Measurements from ENCODE around the gene TNFAIP8.
A peak's percentile ranks its signal among the peaks of the same experiment; 100 is the strongest.

TNFAIP8 gene

DNA sequence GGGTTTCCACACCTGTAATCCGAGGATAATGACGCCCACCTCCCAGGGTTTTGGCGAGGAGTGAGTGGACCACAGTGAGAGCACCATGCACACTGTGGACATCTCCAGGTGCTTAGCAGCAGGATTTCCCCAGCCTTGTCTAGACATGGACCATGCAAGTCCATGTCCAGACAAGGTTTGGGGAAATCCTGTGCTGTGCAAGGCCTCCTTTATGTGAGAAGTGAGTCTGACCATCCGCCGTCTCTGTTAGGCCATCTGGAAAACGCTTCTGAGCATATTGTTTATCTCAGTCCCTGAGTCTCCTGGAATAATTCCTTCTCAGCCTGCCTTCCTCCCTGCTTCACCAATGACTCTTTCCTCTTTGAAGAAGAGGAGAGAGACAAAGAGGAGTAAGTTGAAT lies 26.2 kb upstream of the TNFAIP8 start:
- no peak for DNase-seq (ENCODE audit: low read depth)

DNA sequence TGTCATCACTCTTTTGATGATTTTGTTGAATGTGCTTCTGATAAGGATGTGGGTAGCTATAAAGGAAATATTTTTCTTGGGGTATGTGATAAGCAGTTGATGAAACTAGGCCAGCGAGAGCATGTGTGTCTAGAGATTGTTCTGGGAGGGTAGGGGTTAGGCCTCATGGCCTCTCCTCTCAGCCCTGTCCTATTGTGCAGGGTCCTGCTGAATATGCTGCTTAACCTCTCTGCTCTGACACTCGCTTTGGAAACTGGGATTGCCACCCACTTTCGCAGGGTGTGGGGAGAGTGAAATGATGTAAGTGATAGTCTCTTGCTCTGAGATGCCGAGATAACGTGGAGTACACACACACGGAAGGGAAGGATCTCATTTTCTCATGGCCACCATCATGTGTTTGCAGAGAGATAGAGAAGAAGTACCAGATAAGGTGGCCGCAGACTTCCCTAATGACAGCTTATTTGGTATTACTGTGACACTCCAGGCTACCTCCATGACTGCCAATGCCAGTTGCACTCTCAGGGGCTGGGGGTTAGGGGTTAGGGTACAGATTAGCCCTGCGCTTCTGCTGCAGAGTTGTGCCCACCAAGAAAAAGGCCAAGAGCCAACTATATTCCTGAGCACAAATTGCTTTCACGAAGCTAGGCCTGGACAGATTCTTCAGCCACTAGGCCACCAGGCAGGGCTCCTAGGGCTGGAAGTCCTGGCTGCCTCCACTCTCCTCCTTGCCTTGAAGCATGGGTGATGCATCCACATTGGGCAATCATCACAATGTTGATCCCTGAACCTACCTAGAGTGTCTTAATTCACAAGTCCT lies 25.2 kb upstream of the TNFAIP8 start:
- DNase-seq (ENCODE audit: low read depth), result no peak

DNA sequence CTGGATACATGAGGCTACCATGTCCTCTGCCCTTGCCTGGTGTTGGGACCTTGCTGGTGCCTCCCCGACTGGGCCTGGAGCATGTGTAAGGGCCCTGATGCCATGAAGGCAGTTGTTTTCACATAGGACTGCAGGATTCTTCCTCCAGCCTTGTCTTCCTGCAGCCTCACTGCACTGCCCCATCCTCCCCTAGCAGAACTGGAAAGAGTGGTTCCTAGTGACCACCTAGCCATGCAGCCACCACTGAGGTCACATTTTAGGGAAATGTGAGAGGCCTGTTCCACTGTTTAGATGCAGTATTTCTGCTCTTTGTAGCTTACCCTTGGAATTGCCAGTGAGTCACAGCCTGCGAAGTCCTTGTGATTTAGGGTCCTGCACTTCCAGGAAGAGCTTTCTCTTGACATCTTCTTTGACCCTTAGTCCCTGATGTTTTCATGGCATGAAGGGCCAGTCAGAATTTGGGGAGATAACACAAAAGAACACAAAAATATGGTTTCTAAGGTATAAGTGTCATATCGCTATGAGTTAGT lies 24.2 kb upstream of the TNFAIP8 start:
- no peak for DNase-seq (ENCODE audit: low read depth)

DNA sequence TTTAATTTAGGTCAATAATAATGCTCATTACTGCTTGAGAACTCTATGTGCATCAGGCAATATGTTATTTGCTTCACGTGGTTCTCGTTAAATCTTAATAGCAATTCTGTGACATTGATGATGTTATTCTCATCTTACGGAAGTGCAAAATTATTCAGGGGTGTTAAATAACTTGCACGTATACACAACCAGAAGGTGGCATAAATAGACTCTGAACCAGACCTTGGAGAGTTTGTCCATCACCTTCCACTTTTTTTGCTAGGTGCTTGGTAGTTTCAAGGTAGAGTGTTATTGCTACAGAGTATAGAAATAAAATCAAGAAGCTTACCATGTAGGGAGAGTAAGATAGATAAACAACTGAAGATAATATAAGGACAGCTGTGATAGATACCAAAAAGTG lies 23.6 kb upstream of the TNFAIP8 start:
- no peak for DNase-seq (ENCODE audit: low read depth)

DNA sequence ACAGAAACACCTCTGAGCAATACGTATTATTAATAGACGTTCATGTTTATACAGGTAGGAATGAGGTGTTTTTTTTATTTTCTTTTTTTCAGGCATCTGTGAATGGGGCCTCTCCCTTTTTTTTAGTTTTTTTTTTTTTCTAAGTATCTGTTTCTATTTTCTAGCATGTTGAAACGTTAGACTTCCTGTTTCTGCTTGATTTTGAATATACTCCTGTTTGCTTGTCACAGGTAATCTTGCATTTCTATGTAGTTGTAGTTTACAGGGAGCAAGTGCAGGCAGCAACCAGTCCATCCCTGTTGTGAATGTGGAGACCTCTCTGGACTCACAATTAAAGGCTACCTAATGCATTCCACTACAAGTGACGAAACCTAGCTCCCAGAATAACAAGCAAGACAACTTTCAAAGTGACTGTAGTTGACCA lies 22.8 kb upstream of the TNFAIP8 start:
- DNase-seq (ENCODE audit: low read depth), result no peak

DNA sequence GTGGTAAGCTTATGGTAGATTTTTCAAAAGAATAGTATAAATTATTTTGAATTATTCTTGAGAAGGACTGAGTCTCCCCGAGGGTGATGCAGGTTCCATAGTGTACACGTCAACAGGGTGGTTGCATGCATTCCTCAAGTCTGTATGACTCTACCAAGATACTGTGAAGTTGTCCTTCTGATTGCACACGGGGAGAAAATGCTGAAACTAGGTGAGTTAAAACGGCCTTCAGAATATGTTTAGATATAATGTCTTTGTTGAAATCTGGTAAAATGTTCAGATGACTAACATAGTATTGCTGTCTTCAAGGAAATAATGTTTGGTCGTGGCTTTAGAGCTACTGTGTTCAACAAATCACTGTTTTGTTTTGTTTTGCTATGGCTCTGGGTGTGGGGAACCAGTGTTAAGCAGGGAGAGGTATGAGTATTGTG lies 22.4 kb upstream of the TNFAIP8 start:
- DNase-seq (ENCODE audit: low read depth), result no peak

DNA sequence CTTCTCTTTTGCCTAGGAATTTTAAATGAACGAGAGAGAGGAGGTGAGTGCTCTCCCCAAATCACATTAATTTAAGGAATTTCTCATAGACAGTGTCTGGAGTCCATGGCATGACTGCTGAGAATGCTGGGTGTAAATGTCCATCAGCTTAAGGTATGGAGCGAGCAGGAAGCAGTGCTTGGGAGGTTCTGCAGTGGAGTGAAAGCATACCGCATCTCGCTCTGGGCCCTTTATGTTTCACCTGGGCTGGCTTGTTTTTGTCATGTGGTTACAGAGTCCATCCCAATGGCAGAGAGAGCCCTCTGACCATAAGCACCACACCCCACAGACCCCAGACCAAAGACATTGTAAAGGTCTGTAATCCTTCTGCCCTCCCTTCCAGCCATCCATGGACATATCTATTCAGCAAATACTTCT lies 20.6 kb upstream of the TNFAIP8 start:
- DNase-seq (ENCODE audit: low read depth), result no peak

DNA sequence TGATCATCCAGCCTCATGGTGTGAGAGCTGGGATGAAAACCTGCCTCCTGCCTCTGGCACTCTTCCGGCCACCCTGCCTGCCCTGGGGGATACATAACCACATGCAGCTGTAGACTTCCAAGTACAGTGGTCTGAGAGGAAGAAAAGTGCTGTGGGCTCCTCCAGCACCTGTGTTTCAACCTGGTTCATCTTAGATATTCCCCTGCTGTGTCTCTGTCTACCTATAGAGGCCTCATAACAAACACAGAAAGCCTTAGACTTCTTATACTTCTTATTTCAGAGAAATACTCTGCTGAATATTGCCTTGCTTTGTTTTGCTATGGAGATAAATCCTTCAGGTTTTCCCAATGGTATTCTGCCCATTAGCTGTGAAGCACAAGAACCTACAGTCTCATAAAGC lies 19.6 kb upstream of the TNFAIP8 start:
- no peak for DNase-seq (ENCODE audit: low read depth)

DNA sequence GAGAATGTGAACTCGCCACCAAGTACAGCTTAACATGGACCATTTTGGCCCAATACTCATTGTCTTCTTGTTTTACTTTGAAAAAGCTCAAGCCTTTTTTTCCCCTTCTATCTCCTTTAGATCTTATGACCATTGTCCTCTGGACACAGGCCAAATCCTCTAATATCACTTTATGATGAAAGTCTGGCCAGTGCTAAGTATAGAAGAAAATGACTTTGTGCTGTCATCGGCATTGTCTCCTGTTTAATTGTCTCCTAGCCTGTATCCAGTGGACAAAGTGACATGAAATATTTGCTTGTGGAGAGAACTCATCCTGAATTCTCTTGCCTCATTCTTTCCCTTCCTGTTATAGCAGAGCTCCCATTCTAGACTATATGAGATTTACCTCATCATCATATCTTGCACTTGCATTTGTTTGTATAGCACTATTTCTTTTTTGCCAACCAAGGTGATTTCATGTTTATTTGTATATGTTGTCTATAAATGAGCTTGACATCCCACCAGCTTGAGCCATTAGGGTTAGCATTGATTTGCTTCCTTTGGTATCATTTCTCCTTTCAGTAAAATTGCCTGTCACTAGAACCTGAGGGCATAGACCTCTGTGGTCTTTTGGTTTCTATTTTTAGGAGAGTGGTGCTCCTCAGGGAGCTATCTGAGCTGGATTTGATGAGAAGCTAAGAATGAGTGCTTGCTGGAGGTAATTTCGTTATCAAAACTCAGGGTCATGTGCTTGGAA lies 18.8 kb upstream of the TNFAIP8 start:
- no peak for DNase-seq (ENCODE audit: low read depth)

DNA sequence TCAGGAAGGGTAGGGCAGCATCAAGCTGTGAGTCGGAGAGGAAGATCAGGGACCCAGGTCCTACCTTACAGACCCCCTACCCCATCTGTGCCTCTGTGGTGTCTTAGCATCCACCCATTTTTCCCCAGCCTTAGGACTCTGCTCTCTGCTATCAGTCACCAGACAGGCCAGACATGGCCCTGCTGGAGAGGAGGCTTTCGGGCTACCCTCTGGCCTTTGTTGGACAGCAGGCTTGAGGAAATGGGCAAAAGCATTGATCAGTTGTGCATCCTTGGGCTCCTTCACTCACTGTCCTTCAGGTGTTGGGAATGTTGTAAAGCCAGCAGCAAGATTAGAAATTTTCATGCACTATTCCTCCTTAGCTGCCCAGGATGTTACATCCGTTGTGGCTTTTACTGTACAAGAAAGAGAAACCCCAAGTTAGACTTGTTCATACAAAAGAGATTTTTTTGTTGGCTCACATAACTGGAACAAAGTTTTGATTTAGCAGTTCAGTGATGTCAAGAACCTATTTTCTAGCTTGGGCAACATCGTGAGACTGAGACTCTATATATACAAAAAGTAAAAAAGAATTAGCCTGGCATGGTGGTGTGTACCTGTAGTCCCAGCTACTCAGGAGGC lies 17.4 kb upstream of the TNFAIP8 start:
- no peak for DNase-seq (ENCODE audit: low read depth)

DNA sequence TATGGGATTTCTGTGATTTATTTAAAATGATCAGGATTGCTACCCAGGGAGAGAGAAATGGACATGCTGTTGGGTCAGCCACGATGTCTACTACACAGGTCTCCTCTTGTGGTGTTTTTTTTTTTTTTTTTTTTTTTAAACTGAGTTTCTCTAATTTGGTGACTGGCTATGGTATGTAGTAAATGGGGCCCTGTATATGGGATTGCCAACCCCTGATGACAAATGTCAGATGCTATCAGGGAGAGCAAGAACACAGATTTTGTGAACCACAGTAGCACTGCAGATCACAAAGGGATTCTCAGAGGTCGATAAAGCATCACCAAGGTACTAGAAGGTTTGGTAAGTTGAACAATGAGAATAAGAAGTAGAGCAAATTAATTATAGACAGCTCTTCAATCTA lies 16.5 kb upstream of the TNFAIP8 start:
- DNase-seq (ENCODE audit: low read depth), result no peak

DNA sequence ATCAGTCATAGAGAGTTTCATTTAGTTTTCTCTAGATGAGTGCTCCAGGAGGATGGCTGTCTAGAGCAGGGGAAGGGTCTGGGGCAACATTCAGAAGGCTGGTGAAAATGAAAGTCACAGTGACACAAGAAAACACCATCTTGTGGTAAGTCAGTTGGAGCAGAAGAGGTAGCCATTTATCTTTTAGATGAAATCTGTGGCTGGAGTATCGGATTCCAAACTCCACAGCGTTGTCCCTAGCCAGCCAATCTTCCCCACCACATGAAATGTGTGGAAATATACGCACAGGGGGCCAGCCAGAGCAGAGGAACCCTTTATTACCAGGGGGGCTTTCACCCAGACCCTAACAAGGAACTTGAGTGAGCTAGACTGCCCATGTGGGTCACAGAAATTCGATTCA lies 15.9 kb upstream of the TNFAIP8 start:
- no peak for DNase-seq (ENCODE audit: low read depth)

DNA sequence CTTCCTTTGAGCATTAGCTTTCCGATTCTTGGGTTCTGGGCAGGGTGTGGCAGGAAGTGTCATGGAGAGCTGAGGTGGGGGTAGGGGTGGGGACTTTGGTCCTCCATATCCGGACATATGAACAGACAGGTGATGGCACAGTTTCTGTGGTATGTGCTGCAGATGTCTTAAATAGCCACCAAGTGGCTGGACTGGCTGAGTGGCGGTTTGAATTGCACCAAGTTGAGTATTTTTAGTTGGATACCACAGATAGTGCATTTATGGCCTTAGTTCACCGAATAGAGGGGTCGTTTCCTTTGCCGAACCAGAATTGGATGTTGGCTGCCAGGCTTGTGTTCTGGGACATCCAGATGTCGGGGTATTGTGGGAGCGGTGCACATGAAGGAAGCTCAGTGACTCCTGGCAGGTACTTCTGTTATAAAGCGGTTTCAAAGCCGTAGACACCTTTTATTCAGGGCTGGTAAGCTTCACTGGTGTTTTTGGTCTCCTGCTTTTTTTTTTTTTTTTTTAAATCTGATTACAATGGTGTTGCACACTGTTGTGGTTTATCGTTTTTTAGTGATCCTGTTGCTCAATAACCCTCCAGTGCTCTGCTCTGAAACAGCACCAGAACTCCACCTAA lies 15.1 kb upstream of the TNFAIP8 start:
- DNase-seq (ENCODE audit: low read depth), result peak; percentile 36

DNA sequence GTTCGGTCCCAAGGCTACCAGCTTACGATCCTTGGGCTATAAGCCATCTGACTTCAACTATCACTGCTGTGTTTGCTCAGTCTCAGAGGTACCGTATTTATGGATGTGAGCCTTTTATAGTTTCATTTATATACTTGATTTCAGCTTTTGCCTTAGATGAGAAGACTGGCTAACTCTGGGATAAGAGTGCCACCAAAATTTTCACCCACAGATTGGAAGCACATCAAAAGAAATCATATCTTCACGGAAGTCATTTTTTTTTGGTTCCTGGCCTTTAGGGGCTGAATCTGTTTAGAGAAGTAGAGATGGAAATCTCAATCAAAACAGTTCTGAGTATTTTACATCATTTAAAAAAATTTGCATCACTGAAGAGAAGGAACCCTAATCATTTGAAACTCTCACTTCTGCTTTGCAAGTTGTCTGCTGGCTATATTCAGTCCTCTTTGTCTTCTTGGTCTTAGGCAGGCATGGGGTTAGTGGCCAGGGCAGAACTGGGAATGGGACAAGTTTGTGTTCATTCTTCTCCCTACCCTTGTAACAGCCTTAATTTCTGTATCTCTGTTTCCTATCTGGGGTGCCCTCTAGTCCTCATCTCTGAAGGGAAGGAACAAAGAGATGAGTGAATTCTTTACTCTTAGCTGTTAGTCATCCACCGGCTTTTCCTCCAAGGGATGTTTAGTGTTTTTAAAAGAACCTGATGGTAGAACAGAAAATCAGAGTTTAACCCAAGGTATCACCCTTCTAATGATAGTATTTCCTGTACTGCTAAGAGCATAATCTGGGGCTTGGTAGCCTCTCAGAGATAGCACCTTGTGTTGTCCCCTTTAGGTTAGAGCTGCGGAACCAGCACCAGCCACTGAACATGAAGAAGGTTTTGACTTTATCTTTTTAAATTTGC lies 14.1 kb upstream of the TNFAIP8 start:
- no peak for DNase-seq (ENCODE audit: low read depth)

DNA sequence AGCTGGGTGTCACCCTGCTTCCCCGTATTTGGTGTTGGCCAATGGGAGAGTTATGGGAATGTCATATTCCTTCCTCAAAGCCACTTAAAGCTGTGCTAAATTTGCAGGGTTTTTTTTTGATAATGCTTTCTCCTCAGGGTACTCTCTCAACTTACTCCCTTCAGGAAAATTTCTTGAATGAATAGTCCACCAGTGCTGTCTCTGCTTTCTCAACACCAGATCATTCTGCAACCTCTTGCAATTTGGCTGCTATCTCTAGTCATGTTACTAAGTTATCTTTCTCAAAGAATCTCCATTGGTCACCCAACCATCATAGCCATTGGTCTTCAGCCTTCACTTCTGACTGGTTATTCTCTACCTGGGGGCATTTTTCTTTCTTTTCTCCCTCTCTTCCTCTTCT lies 13.4 kb upstream of the TNFAIP8 start:
- DNase-seq (ENCODE audit: low read depth), result no peak

DNA sequence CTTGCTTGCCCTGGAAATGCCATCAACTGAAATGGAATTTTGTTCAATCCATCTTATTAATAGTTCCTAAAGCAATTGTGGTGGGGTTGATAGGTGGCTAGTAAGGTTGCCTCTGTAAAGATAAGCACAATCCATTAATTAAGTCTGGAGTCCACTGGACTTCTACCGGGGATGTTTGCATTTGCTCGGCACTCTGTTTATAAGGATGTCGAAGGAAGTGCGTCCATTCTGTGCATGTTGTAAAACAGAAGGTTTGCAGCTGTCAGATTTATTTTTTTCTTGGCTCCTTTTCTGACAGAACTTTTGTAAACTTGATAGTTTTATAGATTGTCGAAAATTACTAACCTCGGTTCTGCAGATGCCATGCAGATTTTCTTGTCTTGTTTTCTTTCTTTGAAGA lies 12.8 kb upstream of the TNFAIP8 start:
- DNase-seq (ENCODE audit: low read depth), result no peak

DNA sequence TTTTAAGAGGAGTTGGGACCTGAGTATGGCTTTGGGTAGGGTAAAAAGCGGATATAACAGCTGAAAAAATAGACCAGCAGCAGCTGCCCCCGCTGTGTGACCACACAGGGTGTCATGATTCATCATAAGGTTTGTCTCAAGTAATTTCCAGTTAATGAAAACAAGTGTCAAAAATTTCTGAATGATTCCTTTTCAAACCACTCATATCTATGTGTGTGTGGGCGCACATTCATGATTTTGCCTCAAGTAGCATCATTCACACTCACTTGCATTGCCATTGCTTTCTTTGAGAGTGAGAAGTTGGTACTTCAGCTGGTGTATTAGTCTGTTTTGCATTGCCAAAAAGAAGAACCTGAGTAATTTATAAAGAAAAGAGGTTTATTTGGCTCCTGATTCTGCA lies 12.1 kb upstream of the TNFAIP8 start:
- no peak for DNase-seq (ENCODE audit: low read depth)

DNA sequence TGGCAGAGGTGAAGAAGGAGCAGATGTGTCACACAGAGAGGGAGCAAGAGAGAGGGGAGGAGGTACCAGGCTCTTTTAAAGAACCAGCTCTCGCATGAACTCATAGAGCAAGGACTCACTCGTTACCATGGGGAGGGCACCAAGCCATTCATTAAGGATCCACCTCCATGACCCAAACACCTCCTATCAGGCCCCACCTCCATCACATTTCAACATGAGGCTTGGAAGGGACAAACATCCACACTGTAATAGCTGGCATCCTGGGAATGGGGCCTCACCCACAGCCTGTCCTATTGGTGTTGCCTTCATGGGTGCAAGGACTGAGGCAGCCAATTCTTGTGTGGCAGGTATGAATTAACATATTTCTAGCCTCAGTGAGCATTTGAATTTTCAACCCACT lies 11.6 kb upstream of the TNFAIP8 start:
- DNase-seq (ENCODE audit: low read depth), result no peak

DNA sequence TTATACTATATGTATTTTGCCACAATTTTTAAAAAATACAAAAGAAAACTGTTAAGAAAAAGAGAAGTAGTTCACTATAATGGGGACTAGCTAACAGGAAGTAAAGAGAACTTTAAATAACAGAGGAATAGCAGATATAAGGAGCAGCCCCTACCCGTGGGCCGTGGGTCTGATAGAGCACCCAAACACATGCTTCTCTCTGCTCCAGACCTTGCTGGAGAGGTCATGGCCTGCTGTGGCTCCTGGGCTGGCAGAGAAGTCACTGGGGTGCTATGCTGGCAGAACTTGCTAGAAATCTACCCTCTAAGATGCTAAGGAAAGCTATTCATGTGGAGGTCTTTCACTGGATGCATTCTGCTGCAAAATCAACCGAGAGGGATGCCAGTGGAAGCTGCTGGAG lies 10.0 kb upstream of the TNFAIP8 start:
- no peak for DNase-seq (ENCODE audit: low read depth)

DNA sequence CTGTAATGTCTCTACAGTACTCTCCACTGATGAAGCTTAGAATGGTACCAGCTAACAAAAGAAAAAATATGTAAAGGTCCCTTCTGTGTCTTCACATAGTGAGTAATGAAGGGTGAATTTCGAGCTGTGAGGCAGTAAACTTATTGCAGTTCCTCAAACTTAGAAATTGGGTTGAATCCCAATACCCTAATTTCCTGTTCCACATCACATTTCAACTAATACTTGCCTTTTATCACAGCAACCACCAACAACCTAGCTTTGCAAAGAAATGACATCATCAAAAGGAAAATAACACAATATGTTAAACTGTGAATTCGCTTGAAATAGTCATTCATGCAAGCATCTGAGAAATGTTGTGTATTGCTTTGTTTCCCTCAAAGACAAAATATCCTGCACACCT lies 9.4 kb upstream of the TNFAIP8 start:
- no peak for DNase-seq (ENCODE audit: low read depth)

DNA sequence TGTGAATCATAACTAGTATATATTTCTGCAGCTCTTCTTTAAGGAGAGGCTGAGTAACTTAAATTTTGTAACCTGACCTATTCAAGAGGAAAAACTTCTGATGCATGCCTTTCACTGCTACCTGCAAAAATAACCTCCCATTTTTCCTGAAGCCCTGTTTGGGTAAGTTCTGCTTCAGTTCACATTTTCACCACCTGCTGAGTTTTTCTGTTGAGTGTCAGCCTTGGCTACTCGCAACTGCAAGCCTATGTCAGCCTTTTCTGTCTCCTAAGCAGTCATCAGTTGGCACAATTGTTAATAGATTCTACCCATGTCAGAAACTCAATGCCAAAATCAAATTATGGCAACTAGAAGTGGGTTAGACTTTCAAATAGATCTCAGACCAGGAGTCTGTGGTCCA lies 8.2 kb upstream of the TNFAIP8 start:
- DNase-seq (ENCODE audit: low read depth), result no peak

Measured in activated T-cell treated with anti-CD3 and anti-CD28 coated beads for 1 hour (primary cell).